Ovary (tissue), 3 donors: ENCODE results near the gene THRAP3.

Experiments
- CTCF ChIP-seq, 3 donors: fragments of 450-650 bp in 2 of 3; fragments of 200-600 bp in 1 of 3; IDR thresholded peaks; one replicate each; pipeline versions ENCODE4 v1.5.1 to v1.8.0; 2016 to 2022; ENCODE audit warnings: antibody characterized with exemption in 3 of 3, mild to moderate bottlenecking in 1 of 3
- POLR2A ChIP-seq: fragments of 450-650 bp; IDR thresholded peaks from one replicate; pipeline ENCODE4 v1.6.1; 2017; ENCODE audit warnings: antibody characterized with exemption, mild to moderate bottlenecking, moderate library complexity
- donor health status: DM: no; HTN: no; CAD: no.

GRCh38 chr1:36232212-36233095 lies 8.2 kb downstream of the THRAP3 start:
- TF ChIP-seq POLR2A, result no peak
- TF ChIP-seq CTCF (IDR thresholded peaks at IDR 0.05), result no peak
